Lung (tissue), 12 donors: ENCODE data around the gene SPINT2. TPM values are rescaled to one million over a fixed set of nuclear protein-coding genes. Genes with fewer than 3 reads are reported as not detected.
A peak's percentile ranks its signal among the peaks of the same experiment; 100 is the strongest.
"Not testable (repeated sequence)": the region's sequence is repeated elsewhere in the genome, so short reads cannot be mapped to it uniquely, and the experiment has no call there.

Experiments used
- ATAC-seq: fragments of 200-7000 bp; cut with Tn5 transposase; one replicate; pipeline ENCODE4 v1.9.1; 2020; ENCODE audit warnings: moderate number of reproducible peaks; ENCODE audit not compliant: insufficient read depth, low FRiP score
- DNase-seq, 3 donors: peaks; one replicate each; pipeline ENCODE4 v3.0.0-alpha.2; 2013 to 2017
- H3K27ac ChIP-seq, 2 donors: one replicate each; pipeline ENCODE4 v1.5.1; 2013; ENCODE audit warnings: mild to moderate bottlenecking in 2 of 2, moderate library complexity in 2 of 2, control low read depth in 1 of 2, inconsistent platforms in 1 of 2, low read depth in 1 of 2, low read length in 1 of 2
- H3K27me3 ChIP-seq, 3 donors: one replicate each; pipeline ENCODE4 v1.5.1; 2013; ENCODE audit warnings: low read length in 2 of 3; ENCODE audit not compliant: control insufficient read depth in 3 of 3, insufficient read depth in 3 of 3
- H3K36me3 ChIP-seq, 4 donors: one replicate each; pipeline ENCODE4 v1.5.1; 2013; ENCODE audit warnings: low read length in 4 of 4, mild to moderate bottlenecking in 1 of 4, moderate library complexity in 1 of 4; ENCODE audit not compliant: control insufficient read depth in 4 of 4, insufficient read depth in 4 of 4
- H3K4me1 ChIP-seq, 5 donors: one replicate each; pipeline ENCODE4 v1.5.1; 2013; ENCODE audit warnings: low read length in 5 of 5, mild to moderate bottlenecking in 2 of 5, moderate library complexity in 1 of 5; ENCODE audit not compliant: control insufficient read depth in 5 of 5, insufficient read depth in 5 of 5
- H3K4me3 ChIP-seq: one replicate; pipeline ENCODE4 v1.5.1; 2013; ENCODE audit warnings: mild to moderate bottlenecking, control low read depth, moderate library complexity
- H3K9ac ChIP-seq, 2 donors: one replicate each; pipeline ENCODE4 v1.5.1; 2013; ENCODE audit warnings: low read length in 2 of 2, control low read depth in 1 of 2; ENCODE audit not compliant: insufficient read depth in 1 of 2
- H3K9me3 ChIP-seq, 4 donors: one replicate each; pipeline ENCODE4 v1.5.1; 2013; ENCODE audit warnings: low read length in 3 of 4, mild to moderate bottlenecking in 1 of 4, moderate library complexity in 1 of 4; ENCODE audit not compliant: control insufficient read depth in 4 of 4, insufficient read depth in 3 of 4
- WGBS, 2 donors: extraction: QIAGEN DNeasy Blood & Tissue Kit; methylation state at CpG; one replicate each; pipeline ENCODE4 v1.1.7; 2013; 5-methylcytosine and 5-hydroxymethylcytosine counted together
- polyA plus RNA-seq, 2 donors: library from polyadenylated mRNA; stranded (reverse); fragments of 200-250 nt; gene quantifications; one replicate each; pipeline ENCODE4 v1.2.1, GENCODE V29; 2013
- total RNA-seq, 2 donors: library from RNA; depleted of rRNA in 1 of 2; stranded (reverse); fragments of >200 nt in 1 of 2; gene quantifications; one replicate each; pipeline ENCODE4 v1.2.1, GENCODE V29; 2014 to 2021
- TF ChIP-seq, protein P1 (sequence below): IDR thresholded peaks from 2 replicates; pipeline ENCODE4 v1.5.1; 2012; ENCODE audit warnings: mild to moderate bottlenecking; ENCODE audit errors: control extremely low read depth, extremely low read depth
- donor health status: control.
- donor health status: control.
- donor health status: Bipolar disorder and iron deficiency.
- donor health status: healthy.
- donor health status: DM: yes; HTN: yes; CAD: no.

Gene SPINT2
- total and polyA plus RNA-seq, 4 donors = 145 to 259 (median 247) TPM

DNA sequence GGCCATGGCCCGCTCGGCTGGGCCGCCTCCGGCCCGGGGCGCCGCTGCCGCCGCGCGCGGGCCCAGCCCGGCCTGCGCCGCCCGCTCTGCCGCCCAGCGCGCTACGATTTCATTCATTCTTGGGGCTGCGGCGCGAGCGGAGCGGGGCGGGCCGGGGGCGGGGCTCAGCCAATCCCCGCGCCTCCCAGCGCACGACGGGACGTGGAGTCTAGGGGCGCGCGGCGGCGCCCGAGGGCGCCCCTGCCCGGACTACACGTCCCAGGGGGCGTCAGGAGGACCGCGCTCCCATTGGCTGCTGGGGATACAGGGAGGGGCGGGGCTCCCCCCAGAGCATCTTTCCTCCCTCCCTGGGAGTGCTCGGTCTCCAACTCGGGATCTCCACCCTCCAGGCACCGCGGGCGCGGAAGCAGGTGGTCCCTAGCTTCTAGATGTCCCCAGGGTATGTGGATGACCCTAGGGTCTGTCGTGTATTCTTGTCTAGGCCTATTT, 34.7 kb upstream of the SPINT2 start:
- H3K4me3 ChIP-seq = no peak overlapping the region
- DNase-seq = peak; percentile 87 to 92 (median 88)
- peaks cover 0 to 19% (median 4%) of the 10 kb centered on the region in 3 donors for H3K27me3 ChIP-seq

DNA sequence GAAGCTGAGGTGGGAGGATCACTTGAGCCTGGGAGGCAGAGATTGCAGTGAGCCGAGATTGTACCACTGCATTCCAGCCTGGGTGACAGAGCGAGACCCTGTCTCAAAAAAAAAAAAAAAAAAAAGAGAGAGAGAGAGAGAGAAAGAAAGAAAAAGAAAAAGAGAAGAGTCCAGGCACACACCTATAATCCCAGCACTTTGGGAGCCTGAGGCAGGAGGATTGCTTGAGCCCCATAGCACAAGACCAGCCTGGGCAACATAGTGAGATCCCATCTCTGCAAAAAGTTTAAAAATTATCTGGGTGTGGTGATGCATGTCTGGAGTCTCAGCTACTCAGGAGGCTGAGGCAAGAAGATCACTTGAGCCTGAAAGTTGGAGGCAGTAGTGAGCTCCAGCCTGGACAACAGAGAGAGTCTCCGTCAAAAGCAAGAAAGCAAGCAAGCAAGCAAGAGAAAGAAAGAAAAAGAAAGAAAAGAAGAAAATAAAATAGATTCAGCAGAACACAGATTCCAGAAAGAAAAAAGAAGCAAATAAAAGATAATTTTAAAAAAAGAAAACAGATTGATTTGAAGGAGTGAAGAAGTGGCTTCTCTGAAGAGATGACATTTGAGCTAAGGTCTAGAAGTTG, 33.8 kb upstream of the SPINT2 start:
- peaks cover 0 to 19% (median 4%) of the 10 kb centered on the region in 3 donors for H3K27me3 ChIP-seq
- not testable (repeated sequence) for H3K27ac ChIP-seq, H3K9ac ChIP-seq, H3K4me3 ChIP-seq, H3K36me3 ChIP-seq, H3K4me1 ChIP-seq, ATAC-seq, H3K9me3 ChIP-seq, DNase-seq
- 62 to 80% methylated on average over 3 of the region's 3 CpGs for WGBS, 2 donors

More for the DNA sequence above, 34.7 kb upstream of the SPINT2 start:
- H3K27ac ChIP-seq = no peak overlapping the region
- peaks cover 0 to 7% (median 4%) of the 10 kb centered on the region in 5 donors for H3K4me1 ChIP-seq
- no peaks in the 10 kb centered on the region for H3K36me3 ChIP-seq
- TF ChIP-seq, protein P1, sequence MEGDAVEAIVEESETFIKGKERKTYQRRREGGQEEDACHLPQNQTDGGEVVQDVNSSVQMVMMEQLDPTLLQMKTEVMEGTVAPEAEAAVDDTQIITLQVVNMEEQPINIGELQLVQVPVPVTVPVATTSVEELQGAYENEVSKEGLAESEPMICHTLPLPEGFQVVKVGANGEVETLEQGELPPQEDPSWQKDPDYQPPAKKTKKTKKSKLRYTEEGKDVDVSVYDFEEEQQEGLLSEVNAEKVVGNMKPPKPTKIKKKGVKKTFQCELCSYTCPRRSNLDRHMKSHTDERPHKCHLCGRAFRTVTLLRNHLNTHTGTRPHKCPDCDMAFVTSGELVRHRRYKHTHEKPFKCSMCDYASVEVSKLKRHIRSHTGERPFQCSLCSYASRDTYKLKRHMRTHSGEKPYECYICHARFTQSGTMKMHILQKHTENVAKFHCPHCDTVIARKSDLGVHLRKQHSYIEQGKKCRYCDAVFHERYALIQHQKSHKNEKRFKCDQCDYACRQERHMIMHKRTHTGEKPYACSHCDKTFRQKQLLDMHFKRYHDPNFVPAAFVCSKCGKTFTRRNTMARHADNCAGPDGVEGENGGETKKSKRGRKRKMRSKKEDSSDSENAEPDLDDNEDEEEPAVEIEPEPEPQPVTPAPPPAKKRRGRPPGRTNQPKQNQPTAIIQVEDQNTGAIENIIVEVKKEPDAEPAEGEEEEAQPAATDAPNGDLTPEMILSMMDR = no peak
- ATAC-seq = peak; percentile 39
- no peak overlapping the region for H3K9ac ChIP-seq
- 1% methylated on average over 40 to 54 of the region's 54 CpGs for WGBS, 2 donors
- H3K9me3 ChIP-seq = peaks cover 0 to 5% (median 0%) of the 10 kb centered on the region in 4 donors

DNA sequence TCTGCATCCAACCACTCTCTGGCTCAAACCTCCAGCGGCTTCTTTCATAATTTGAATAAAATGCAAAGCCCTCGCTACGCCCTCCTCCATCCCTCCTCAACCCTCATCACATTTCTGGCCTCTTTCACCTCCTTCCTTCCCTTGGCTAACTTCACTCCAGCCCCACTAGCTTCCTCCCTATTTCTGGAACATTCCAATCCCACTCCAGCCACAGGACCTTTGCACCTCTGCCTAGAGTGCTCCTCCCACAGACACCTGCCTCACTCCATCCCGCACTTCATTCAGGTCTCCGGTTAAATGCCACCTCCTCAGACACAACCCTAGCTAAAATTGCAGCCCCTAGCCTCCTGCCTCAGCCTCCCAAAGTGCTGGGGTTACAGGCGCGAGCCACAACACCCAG, 32.5 kb upstream of the SPINT2 start:
- Histone ChIP-seq H3K4me1 (peaks cover 0 to 7% (median 4%) of the 10 kb centered on the region in 5 donors), H3K36me3 (no peaks in the 10 kb centered on the region), H3K27me3 (peaks cover 0 to 19% (median 4%) of the 10 kb centered on the region in 3 donors), H3K9me3 (no peaks in the 10 kb centered on the region), H3K4me3 (no peak overlapping the region), H3K27ac (no peak overlapping the region), H3K9ac (no peak overlapping the region)
- no peak for ATAC-seq
- 88% methylated on average over 7 of the region's 7 CpGs for whole genome bisulfite sequencing, 2 donors
- TF ChIP-seq, protein P1 = no peak
- DNase-seq = no peak

DNA sequence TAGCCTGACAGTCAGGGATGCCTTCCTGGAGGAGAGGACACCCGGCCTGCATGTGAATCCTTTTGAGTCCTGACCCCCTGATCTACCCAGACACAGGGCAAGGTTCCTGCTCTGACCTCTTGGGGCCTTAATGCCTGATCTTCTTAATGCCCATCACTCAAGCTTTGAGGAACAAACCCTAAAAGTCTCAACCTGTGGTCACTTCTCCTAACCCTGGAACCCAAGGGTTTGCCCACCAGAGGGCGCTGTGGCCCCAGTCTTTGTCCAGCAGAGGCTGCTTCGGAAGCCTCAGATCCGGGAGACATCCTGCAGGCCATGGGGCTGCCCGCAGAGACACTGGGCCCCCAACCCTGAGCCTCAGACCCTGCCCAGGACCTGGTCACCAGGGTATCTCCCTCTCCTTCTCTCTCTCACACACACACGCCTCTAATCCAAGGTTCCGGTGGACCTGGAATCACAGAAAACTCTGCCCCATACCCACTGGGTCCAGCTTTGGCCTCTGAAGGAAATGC, 30.6 kb upstream of the SPINT2 start:
- DNase-seq (peak; percentile 71 to 80 (median 78)), ATAC-seq (peak; percentile 73)
- Histone ChIP-seq H3K9me3 (no peaks in the 10 kb centered on the region), H3K4me1 (peaks cover 0 to 4% (median 2%) of the 10 kb centered on the region in 5 donors), H3K36me3 (no peaks in the 10 kb centered on the region), H3K9ac (no peak overlapping the region), H3K4me3 (no peak overlapping the region), H3K27ac (no peak overlapping the region), H3K27me3 (peaks cover 0 to 9% (median 4%) of the 10 kb centered on the region in 3 donors)
- WGBS, 2 donors = 26 to 27% methylated on average over 6 to 7 of the region's 7 CpGs
- TF ChIP-seq, protein P1 = peak; percentile 62
